Measurements from ENCODE around the gene ROBO3.

DNA sequence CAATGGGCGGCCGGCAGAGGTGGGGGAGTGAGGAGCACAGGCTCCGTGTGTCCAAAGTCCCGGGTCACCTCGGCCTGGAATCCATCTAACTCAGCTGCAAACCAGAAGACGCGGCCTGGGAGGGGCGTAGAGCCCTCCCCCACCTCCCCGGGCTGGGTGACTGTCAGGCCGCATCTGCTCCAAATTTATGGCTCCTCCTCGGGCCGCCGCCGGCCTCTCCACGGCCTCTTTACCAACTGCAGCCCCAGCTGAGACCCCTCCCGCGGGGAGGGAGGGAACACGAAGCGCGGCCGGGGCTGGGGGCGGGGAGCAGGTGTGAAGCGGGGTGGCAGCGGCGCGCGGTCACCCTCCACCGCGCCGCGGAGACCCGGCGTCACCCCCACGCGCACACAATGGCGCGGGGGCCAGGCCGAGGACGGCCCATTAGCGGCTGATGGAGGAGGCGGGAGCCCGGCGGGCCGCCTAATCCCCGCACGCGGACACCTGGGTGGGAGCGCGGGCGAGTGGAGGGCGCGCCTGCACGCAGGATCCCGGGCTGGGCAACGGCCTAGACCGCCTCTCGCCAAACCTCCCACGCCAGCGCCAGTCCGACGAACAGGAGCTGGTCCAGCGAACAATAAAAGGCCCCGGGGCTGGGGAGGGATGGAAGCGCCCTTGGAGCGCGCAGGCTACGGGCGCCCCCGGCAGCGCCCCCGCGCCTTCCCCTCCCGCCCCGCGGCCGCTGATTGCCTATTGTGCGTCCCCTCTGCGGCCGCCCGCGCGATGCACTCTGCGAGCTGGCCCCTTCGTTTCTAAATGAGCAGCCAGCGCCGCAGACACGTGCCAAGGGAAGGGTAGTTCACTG is 25.9 kb upstream of the ROBO3 start:
- TF ChIP-seq POLR2AphosphoS5 (IDR thresholded peaks at IDR 0.05; ENCODE audit: low read depth, low read length) = no peak
- TF ChIP-seq, protein P1, sequence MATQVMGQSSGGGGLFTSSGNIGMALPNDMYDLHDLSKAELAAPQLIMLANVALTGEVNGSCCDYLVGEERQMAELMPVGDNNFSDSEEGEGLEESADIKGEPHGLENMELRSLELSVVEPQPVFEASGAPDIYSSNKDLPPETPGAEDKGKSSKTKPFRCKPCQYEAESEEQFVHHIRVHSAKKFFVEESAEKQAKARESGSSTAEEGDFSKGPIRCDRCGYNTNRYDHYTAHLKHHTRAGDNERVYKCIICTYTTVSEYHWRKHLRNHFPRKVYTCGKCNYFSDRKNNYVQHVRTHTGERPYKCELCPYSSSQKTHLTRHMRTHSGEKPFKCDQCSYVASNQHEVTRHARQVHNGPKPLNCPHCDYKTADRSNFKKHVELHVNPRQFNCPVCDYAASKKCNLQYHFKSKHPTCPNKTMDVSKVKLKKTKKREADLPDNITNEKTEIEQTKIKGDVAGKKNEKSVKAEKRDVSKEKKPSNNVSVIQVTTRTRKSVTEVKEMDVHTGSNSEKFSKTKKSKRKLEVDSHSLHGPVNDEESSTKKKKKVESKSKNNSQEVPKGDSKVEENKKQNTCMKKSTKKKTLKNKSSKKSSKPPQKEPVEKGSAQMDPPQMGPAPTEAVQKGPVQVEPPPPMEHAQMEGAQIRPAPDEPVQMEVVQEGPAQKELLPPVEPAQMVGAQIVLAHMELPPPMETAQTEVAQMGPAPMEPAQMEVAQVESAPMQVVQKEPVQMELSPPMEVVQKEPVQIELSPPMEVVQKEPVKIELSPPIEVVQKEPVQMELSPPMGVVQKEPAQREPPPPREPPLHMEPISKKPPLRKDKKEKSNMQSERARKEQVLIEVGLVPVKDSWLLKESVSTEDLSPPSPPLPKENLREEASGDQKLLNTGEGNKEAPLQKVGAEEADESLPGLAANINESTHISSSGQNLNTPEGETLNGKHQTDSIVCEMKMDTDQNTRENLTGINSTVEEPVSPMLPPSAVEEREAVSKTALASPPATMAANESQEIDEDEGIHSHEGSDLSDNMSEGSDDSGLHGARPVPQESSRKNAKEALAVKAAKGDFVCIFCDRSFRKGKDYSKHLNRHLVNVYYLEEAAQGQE (IDR thresholded peaks at IDR 0.05; ENCODE audit: insufficient read depth in 1 of 2, low read depth in 2 of 2, low read length in 2 of 2) = no peak
- TF ChIP-seq TAF1 (IDR thresholded peaks at IDR 0.05; ENCODE audit: borderline replicate concordance, insufficient read depth, low read length) = no peak
